GM19438 (cell line): Measurements from ENCODE around the gene B3GNT2.
"Not testable (repeated sequence)": the region's sequence is repeated elsewhere in the genome, so short reads cannot be mapped to it uniquely, and the experiment has no call there.

Source experiments
- ATAC-seq: cut with Tn5 transposase; IDR thresholded peaks from one replicate; pipeline ENCODE4 v1.9.1; 2021; ENCODE audit warnings: low read depth; ENCODE audit not compliant: unreplicated experiment

Gene B3GNT2

DNA sequence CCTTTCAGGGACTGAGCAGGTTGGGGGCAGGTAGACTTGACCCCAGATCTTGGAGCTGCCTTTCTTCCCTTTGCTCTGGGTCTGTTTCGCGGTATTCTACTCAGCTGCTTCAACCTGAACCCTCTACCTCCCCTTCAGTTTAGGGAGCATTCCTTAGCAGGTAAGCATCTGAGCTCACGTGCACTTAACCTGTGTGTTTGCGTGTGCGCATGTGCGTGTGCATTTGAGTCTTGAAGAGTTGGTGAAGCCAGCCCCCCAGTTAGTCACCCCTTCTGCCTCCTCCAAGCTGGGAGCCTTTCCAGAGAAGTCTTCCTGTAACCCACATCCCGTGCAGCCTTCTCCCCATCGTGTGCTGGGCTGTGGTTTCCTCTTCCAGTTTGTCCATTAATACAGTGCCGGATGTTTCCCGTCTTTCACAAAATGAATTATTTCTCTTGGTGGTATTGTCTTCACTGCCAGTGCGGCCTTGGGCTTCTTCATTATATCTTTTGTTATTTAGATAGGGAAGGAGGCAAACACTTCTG lies 33.2 kb downstream of the B3GNT2 start:
- no peak for ATAC-seq

DNA sequence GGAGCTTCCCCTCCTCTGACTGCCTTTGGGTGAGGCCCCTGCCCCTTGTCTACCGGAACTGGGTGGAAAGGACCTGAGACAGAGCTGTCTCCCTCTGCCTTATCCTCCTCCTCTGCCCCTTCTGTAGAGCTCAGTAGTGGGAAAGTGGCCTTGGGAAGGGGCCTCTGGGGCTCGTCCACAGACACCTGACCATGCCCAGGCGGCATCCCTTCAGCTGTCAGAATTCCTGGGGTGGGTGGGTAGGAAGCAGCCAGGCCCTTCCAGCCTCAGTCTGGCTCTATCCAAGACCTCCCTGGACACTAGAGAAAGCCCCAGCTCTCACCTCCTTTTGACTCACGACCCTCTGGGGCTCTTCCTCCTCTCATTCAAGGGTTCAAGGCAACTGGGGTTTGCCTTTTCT lies 35.6 kb downstream of the B3GNT2 start:
- ATAC-seq = no peak

- ATAC-seq = no peak
These were observed 39.1 kb downstream of the B3GNT2 start for GRCh38 chr2:62234755-62235655.

GRCh38 chr2:62236499-62236898 lies 40.6 kb downstream of the B3GNT2 start:
- no peak for ATAC-seq

GRCh38 chr2:62238236-62238635 lies 42.3 kb downstream of the B3GNT2 start:
- no peak for ATAC-seq

- ATAC-seq = no peak
These were observed 44.6 kb downstream of the B3GNT2 start for GRCh38 chr2:62240546-62240945.

DNA sequence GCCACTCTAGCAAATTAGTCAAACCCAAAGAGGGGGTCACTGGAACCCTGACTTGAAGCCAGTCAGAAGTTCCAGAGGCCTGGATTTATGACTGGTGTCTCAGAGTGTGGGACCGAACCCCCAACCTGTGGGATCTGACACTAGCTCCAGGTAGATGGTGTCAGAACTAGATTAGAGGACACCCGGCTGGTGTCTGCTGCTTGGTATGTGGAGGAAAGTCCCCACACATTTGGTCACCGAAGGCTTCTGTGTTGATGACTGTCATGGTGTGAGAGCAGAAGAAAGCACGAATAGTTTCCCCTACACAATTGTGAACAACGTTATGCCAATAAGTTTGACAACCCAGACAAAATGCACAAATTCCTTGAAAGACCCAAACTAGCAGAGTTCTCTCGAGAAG lies 48.1 kb downstream of the B3GNT2 start:
- no peak for ATAC-seq

DNA sequence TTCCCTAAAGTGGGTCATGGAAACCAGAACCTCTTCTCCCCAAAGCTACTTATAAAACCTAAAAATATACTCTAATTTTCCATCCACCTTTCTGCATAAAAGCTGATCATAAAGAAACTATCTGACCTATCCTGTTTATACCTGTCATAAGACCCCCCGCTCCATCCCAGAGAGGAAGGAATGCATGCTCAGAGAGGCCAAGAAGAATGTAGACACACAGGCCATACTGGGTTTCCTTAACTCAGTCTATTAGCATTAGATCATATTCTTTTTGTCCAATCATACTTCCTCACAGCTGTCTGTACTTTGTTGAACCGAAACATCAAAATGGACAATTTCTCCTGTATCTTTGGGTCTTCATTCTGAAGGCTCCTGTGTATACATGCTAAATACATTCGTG lies 52.3 kb downstream of the B3GNT2 start:
- ATAC-seq = no peak

DNA sequence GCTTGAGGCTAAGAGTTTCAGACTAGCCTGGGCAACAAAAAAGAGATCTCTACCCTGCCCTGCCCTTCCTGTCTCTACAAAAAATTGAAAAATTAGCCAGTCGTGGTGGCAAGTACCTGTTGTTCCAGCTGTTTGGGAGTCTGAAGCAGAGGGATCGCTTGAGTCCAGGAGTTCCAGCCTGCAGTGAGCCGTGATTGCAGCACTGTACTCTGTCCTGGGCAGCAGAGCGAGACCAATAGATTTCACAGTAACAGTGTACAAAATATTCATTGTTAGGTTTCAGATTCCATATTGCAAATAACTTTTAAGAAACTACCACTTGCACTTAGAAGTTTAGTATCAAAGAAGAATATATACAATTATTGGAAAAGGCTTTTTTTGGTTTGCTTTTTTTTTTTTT lies 54.3 kb downstream of the B3GNT2 start:
- ATAC-seq = no peak

DNA sequence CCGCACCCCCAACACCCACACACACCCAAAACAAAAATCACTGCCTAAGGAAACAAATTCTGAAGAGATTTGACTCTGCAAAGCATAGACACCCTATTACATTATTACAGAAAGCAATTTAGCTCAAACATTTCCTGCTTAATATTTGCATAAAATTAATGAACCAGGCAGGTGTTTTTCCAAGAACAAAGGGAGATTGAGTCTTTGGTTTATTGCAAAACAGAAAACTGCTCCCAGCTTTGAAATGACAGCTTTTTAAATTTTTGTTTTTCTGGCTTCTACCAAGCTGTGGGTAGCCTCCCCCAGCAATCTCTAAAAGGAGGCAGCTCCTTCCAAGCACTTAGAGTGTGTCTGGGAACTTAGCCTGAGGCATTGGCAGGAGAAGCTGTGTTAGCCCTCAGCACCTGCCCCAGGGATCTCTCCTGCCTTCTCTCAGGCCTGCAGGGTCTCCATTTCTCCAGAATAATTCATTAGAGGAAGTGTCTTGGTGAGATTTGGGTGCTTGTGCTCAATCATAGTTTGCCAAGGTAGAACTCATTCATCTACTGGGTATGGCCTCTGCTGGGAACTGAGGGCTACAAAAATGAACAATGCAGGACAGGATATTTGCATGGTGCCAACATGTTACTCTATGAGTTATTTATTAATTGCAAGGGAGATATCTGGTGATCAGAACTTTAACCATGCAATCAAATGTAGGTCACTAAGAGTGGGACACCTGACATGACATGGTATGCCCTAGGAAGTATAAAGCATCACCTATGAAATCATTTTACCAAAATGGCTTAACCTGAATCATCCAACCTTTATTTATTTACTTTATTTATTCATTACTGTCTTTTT lies 58.7 kb downstream of the B3GNT2 start:
- no peak for ATAC-seq

DNA sequence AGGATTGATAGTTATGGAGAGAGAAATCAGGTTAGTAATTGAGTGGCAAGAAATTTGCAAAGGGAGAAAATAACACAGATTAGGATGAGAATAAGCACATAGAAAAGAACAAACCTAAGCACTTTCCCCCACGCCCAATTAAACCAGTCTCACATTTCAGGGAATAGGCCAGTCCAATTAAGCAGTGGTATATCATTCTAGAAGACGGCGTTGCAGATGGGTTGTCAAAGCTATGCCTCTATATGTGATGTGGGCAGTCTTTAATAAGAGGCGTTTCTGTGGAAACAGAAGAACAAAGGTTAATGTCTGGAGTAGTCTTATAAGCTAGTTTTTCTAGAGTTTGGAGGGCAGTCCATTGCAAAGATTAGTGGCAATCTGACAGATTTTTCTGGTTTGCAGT lies 61.6 kb downstream of the B3GNT2 start:
- no peak for ATAC-seq

- ATAC-seq = no peak
These were observed 67.3 kb downstream of the B3GNT2 start for GRCh38 chr2:62263076-62263715.

DNA sequence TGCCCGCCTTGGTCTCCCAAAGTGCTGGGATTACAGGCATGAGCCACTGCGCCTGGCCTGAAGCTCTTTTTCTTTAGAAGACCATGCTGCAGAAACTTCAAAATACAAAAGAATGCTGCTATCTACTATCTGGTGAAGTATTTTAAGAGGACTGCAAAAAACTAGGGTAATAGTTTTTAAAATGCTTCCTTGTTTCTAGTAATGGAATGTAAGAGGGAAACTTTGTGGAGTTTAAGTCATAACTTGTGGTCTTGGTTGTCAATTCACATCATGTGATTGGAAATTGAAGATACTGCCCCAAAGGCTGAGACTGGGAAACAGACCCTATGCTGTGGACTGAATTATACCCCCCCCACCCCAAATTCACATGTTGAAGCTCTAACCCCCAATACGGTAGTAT lies 68.3 kb downstream of the B3GNT2 start:
- no peak for ATAC-seq

DNA sequence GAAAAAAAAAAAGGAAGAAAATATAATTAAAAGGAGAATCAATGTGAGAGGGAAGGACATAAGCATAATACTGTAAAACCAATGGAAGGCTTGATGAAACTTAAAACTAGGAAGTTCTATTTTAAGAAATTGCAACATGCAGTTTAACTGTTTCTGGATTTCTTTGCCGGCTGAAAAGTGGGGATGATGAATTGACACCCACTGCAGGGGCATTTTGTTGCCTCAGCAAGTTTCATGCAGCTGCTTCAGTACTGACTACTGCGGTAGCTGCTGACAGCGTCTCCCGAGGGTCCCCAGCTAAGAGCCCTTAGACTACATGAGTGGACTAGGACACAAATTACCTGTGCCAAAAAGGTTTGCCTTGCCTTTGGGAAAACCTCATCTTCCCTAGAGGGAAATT lies 69.2 kb downstream of the B3GNT2 start:
- ATAC-seq = no peak

- ATAC-seq = no peak
These were observed 70.6 kb downstream of the B3GNT2 start for GRCh38 chr2:62266433-62267038.

GRCh38 chr2:62267696-62268095 lies 71.8 kb downstream of the B3GNT2 start:
- ATAC-seq = no peak

DNA sequence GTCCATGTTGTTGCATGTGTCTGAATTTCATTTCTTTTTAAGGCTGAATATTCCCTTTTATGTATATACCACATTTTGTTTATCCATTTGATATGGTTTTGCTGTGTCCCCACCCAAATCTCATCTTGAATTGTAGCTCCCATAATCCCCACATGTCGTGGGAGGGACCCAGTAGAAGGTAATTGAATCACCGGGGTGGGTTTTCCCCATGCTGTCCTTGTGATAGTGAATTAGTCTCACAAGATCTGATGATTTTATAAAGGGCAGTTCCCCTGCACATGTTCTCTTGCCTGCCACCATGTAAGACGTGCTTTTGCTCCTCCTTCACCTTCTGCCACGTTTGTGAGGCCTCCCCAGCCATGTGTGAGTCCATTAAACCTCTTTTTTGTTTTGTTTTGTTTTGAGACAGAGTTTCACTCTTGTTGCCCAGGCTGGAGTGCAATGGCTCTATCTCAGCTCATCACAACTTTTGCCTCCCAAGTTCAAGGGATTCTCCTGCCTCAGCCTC lies 72.8 kb downstream of the B3GNT2 start:
- ATAC-seq = not testable (repeated sequence)

GRCh38 chr2:62270728-62271127 lies 74.8 kb downstream of the B3GNT2 start:
- ATAC-seq = no peak
